CD8-positive, alpha-beta memory T cell (primary cell): Measurements from ENCODE around the gene ARMC12. TPM values are rescaled to one million over a fixed set of nuclear protein-coding genes. Genes with fewer than 3 reads are reported as not detected.

ENCODE experiments used
- CTCF ChIA-PET: fragments of 350-600 bp; sonication (Branson Sonifier 250); formaldehyde crosslinking; loops from one replicate; lab custom pipeline; 2021; ENCODE audit warnings: antibody characterized with exemption; lab: Charles Lee
- POLR2A ChIA-PET: fragments of 350-600 bp; sonication (Branson Sonifier 250); formaldehyde crosslinking; loops from one replicate; lab custom pipeline; 2021; ENCODE audit warnings: antibody characterized with exemption; lab: Charles Lee
- DNase-seq, 5 donors: peaks; one replicate each; pipeline versions ENCODE4 v3.0.0 to v3.0.0-alpha.2; 2020 to 2022; ENCODE audit warnings: mixed read lengths in 1 of 5
- H3K27ac ChIP-seq: one replicate; pipeline ENCODE4 v1.7.0; 2013; ENCODE audit warnings: low read depth, mild to moderate bottlenecking, low read length, moderate library complexity
- H3K27me3 ChIP-seq: 2 replicates; pipeline ENCODE4 v1.7.0; 2013; ENCODE audit warnings: low read length, mild to moderate bottlenecking; ENCODE audit not compliant: insufficient read depth, poor library complexity, severe bottlenecking
- H3K36me3 ChIP-seq: 2 replicates; pipeline ENCODE4 v1.7.0; 2013; ENCODE audit warnings: mild to moderate bottlenecking, low read length, moderate library complexity; ENCODE audit not compliant: insufficient read depth
- H3K4me1 ChIP-seq: 2 replicates; pipeline ENCODE4 v1.7.0; 2013; ENCODE audit warnings: mild to moderate bottlenecking, low read length, moderate library complexity; ENCODE audit not compliant: insufficient read depth
- H3K4me3 ChIP-seq: 2 replicates; pipeline ENCODE4 v1.7.0; 2013; ENCODE audit warnings: mild to moderate bottlenecking, low read length
- H3K9me3 ChIP-seq: 2 replicates; pipeline ENCODE4 v1.7.0; 2013; ENCODE audit warnings: mild to moderate bottlenecking, low read length
- H3K27ac Mint-ChIP-seq, 8 donors: one replicate each; pipeline ENCODE4 v1.8.0; 2020 to 2021; ENCODE audit warnings: mixed read lengths in 8 of 8, mild to moderate bottlenecking in 6 of 8, inconsistent platforms in 3 of 8, moderate library complexity in 3 of 8
- H3K27me3 Mint-ChIP-seq, 2 donors: one replicate each; pipeline ENCODE4 v1.8.0; 2020 to 2021; ENCODE audit warnings: mixed read lengths in 2 of 2, mild to moderate bottlenecking in 1 of 2, moderate library complexity in 1 of 2
- H3K36me3 Mint-ChIP-seq, 3 donors: one replicate each; pipeline ENCODE4 v1.8.0; 2020 to 2021; ENCODE audit warnings: mixed read lengths in 3 of 3, inconsistent platforms in 1 of 3, mild to moderate bottlenecking in 1 of 3
- H3K4me1 Mint-ChIP-seq, 3 donors: one replicate each; pipeline ENCODE4 v1.8.0; 2020 to 2021; ENCODE audit warnings: mixed read lengths in 3 of 3, inconsistent platforms in 1 of 3, mild to moderate bottlenecking in 1 of 3
- H3K4me3 Mint-ChIP-seq, 7 donors: one replicate each; pipeline ENCODE4 v1.8.0; 2020 to 2021; ENCODE audit warnings: mixed read lengths in 7 of 7, mild to moderate bottlenecking in 6 of 7, moderate library complexity in 4 of 7, inconsistent platforms in 2 of 7
- H3K9me3 Mint-ChIP-seq, 5 donors: one replicate each; pipeline ENCODE4 v1.8.0; 2020 to 2022; ENCODE audit warnings: mixed read lengths in 5 of 5, mild to moderate bottlenecking in 3 of 5, moderate library complexity in 2 of 5, inconsistent platforms in 1 of 5
- polyA plus RNA-seq: library from polyadenylated mRNA; unstranded; fragments of 300-500 nt; fragmentation: Illumina TruSeq; gene quantifications from one replicate; pipeline ENCODE4 v1.2.3, GENCODE V29; 2021
- total RNA-seq, 2 experiments: library from RNA; stranded (reverse); gene quantifications; one replicate each; pipeline ENCODE4 v1.2.3, GENCODE V29; 2021

Gene ARMC12
- total and polyA plus RNA-seq, 3 experiments from 2014 or later = 0.26 to 0.38 (median 0.37) TPM

DNA sequence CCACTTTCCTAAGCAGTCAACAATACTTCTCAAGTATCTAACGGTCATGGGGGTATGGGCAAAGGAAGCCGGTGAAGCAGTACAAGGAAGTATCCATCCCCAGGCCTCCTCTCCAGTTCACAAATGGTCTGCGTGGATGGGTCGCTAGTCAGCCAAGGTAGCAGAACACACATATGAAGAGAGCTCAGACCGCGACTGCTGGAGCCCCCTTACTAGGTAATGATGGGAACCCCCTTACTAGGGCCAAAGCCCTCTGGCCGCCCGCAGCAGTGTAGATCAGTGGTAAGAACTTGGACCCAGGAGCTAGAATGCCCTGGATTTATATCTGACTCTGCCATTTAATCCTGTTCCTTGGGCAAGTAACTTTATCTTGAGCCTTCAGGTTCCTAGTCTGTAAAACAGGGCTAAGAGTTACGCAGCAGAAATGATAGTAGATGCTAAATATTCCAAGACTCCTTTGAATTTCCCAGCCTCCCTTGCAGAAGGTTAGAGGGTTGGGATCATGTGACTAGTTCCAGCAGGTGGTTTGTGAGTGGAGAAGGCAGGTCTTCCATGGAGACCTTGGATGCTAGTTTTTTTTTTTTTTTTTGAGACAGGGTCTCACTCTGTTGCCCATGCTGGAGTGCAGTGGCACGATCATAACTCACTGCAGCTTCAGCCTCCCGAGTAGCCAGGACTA is 37.4 kb downstream of the ARMC12 start:
- POLR2A ChIA-PET = no interaction called here
- H3K27me3 ChIP-seq = peaks cover 14% of the 10 kb centered on the region
- no peaks in the 10 kb centered on the region for H3K4me1 ChIP-seq
- peak overlapping the region in 1 of 7 donors; percentile 32 for H3K4me3 Mint-ChIP-seq
- no peaks in the 10 kb centered on the region for H3K9me3 Mint-ChIP-seq
- no peak for DNase-seq
- H3K36me3 Mint-ChIP-seq = peaks cover 0 to 6% (median 2%) of the 10 kb centered on the region in 3 donors
- H3K9me3 ChIP-seq = no peaks in the 10 kb centered on the region
- H3K27ac ChIP-seq = no peak overlapping the region
- peaks cover 6 to 12% (median 10%) of the 10 kb centered on the region in 3 donors for H3K4me1 Mint-ChIP-seq
- H3K4me3 ChIP-seq = no peak overlapping the region
- CTCF ChIA-PET = no interaction called here
- H3K27ac Mint-ChIP-seq = no peak overlapping the region
- peaks cover 20 to 40% of the 10 kb centered on the region in 2 donors for H3K27me3 Mint-ChIP-seq
- no peaks in the 10 kb centered on the region for H3K36me3 ChIP-seq

GRCh38 chr6:35775031-35775430 is 38.2 kb downstream of the ARMC12 start:
- H3K27ac Mint-ChIP-seq = peak overlapping the region in 1 of 8 donors; percentile 37
- CTCF ChIA-PET = no interaction called here
- no peaks in the 10 kb centered on the region for H3K9me3 Mint-ChIP-seq

DNA sequence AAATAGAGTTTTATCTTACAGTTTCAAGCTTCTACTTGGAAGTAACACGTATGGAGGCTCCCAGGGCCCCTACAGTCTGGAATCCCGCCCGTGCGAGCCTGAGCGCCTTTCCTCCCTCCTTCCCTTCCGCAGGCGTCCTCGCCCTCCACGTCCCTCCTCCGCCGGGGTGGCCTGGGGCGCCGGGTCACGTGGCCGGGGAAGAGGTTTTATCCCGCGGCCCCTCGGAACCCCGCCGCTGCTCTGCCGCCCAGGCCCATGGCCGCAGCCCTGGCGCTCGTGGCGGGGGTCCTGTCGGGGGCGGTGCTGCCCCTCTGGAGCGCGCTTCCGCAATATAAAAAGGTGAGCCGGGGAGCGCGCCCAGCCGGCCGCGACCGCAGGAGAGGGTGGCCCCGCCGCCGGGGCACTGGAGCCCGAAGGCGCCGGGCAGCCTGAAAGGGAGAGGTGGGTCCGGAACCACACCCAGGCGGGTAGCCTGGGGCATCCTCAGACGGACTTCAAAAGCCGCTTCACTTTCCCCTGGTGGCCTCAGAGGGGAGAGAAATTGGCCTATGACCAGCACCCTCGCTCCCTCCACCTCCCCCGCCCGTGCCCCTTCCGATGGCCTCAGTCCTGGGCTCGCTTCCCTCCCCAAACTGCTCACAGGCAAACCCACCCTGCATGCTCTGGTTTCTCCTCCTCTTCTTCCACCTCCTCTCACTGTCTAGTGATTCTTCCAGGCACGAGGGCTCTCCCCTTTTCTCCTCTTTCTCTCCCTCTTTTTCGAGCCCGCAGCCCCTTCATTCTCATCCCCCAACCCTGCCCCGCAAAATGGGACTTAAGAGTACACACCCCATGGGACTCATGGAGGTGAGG is 39.8 kb downstream of the ARMC12 start, which contains the start of gene CLPSL2:
CLPSL2 (plus strand) TSS at position 235 of the 852 bp plus-strand sequence; CDS start at position 256, 21 bp downstream.
- Mint-ChIP-seq H3K4me1 (peaks cover 6 to 12% (median 10%) of the 10 kb centered on the region in 3 donors), H3K27me3 (peaks cover 26 to 57% of the 10 kb centered on the region in 2 donors), H3K27ac (peak within 1 kb of the TSS in 1 of 8 donors; percentile 56), H3K36me3 (peaks cover 0 to 6% (median 2%) of the 10 kb centered on the region in 3 donors), H3K4me3 (peak within 1 kb of the TSS; percentile 27 to 77 (median 60)), H3K9me3 (no peaks in the 10 kb centered on the region)
- CTCF ChIA-PET = no interaction called here
- Histone ChIP-seq H3K27me3 (peaks cover 14% of the 10 kb centered on the region), H3K4me1 (no peaks in the 10 kb centered on the region), H3K36me3 (no peaks in the 10 kb centered on the region), H3K27ac (no peak within 1 kb of the TSS), H3K4me3 (peak within 1 kb of the TSS; percentile 22), H3K9me3 (no peaks in the 10 kb centered on the region)
- POLR2A ChIA-PET = no interaction called here
- DNase-seq = no peak

More at GRCh38 chr6:35775031-35775430, 38.2 kb downstream of the ARMC12 start:
- Histone ChIP-seq H3K27ac (no peak overlapping the region), H3K9me3 (no peaks in the 10 kb centered on the region), H3K36me3 (no peaks in the 10 kb centered on the region), H3K4me1 (no peaks in the 10 kb centered on the region), H3K27me3 (peaks cover 14% of the 10 kb centered on the region), H3K4me3 (no peak overlapping the region)
- peaks cover 6 to 12% (median 10%) of the 10 kb centered on the region in 3 donors for H3K4me1 Mint-ChIP-seq
- DNase-seq = no peak
- H3K27me3 Mint-ChIP-seq = peaks cover 25 to 47% of the 10 kb centered on the region in 2 donors
- no peak overlapping the region for H3K4me3 Mint-ChIP-seq
- POLR2A ChIA-PET = no interaction called here
- peaks cover 0 to 6% (median 2%) of the 10 kb centered on the region in 3 donors for H3K36me3 Mint-ChIP-seq

DNA sequence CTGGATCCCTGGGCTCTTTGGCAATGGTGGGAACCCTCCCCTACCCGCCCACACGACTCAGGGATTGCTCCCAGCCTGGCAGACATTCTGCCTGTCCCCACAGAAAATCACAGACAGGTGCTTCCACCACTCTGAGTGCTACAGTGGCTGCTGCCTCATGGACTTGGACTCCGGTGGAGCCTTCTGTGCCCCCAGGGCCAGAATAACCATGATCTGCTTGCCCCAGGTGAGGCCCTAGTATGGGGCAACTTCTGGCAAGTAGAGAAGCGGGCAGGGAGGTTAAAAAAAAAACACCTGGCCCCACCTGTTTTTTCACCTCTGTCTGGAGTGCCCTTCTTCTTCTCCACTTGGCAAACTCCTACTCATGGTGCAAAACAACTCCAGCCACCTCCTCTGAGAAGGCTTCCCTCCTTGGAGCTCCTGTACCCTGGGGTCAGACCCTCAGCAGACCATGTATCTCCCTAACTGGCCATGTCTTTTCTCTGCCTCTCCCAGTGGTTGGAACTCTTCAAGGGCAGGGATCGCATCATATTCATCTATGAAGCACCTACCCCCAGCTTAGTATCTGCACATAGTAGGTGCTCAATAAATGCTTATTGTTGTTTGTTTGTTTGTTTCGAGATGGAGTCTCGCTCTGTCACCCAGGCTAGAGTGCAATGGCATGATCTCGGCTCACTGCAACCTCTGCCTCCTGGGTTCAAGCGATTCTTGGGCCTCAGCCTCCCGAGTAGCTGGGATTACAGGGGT is 40.7 kb downstream of the ARMC12 start:
- Mint-ChIP-seq H3K4me1 (peaks cover 6 to 12% (median 10%) of the 10 kb centered on the region in 3 donors), H3K4me3 (peak overlapping the region in 5 of 7 donors; percentile 38 to 69 (median 57)), H3K27me3 (peaks cover 27 to 52% of the 10 kb centered on the region in 2 donors), H3K9me3 (no peaks in the 10 kb centered on the region), H3K36me3 (peaks cover 0 to 6% (median 2%) of the 10 kb centered on the region in 3 donors), H3K27ac (peak overlapping the region in 1 of 8 donors; percentile 29)
- Histone ChIP-seq H3K9me3 (no peaks in the 10 kb centered on the region), H3K27me3 (peaks cover 14% of the 10 kb centered on the region), H3K4me1 (no peaks in the 10 kb centered on the region), H3K36me3 (no peaks in the 10 kb centered on the region), H3K27ac (no peak overlapping the region), H3K4me3 (no peak overlapping the region)
- POLR2A ChIA-PET = no interaction called here
- CTCF ChIA-PET = no interaction called here
- no peak for DNase-seq

GRCh38 chr6:35778437-35778836 is 41.6 kb downstream of the ARMC12 start:
- CTCF ChIA-PET = no interaction called here
- POLR2A ChIA-PET = no interaction called here
- no peaks in the 10 kb centered on the region for H3K36me3 ChIP-seq
- H3K36me3 Mint-ChIP-seq = peaks cover 0 to 6% (median 2%) of the 10 kb centered on the region in 3 donors
- no peak overlapping the region for H3K4me3 ChIP-seq
- H3K4me3 Mint-ChIP-seq = peak overlapping the region in 1 of 7 donors; percentile 10
- no peak for DNase-seq
- H3K9me3 Mint-ChIP-seq = no peaks in the 10 kb centered on the region
- peaks cover 14% of the 10 kb centered on the region for H3K27me3 ChIP-seq
- no peaks in the 10 kb centered on the region for H3K4me1 ChIP-seq
- no peak overlapping the region for H3K27ac Mint-ChIP-seq
- peaks cover 27 to 57% of the 10 kb centered on the region in 2 donors for H3K27me3 Mint-ChIP-seq
- no peak overlapping the region for H3K27ac ChIP-seq
- H3K9me3 ChIP-seq = no peaks in the 10 kb centered on the region
- peaks cover 6 to 12% (median 10%) of the 10 kb centered on the region in 3 donors for H3K4me1 Mint-ChIP-seq

GRCh38 chr6:35780719-35781118 is 43.9 kb downstream of the ARMC12 start, which contains the start of gene CLPSL1:
Gene CLPSL1, plus strand, starts transcription at chr6:35781019. Its CDS starts 92 bp downstream, at chr6:35781111.
- H3K27me3 Mint-ChIP-seq = peaks cover 34 to 58% of the 10 kb centered on the region in 2 donors
- no peak within 1 kb of the TSS for H3K4me3 Mint-ChIP-seq
- ChIA-PET CTCF (no interaction called here), POLR2A (no interaction called here)
- Histone ChIP-seq H3K4me3 (no peak within 1 kb of the TSS), H3K9me3 (no peaks in the 10 kb centered on the region), H3K27me3 (peaks cover 8% of the 10 kb centered on the region), H3K27ac (no peak within 1 kb of the TSS), H3K36me3 (no peaks in the 10 kb centered on the region), H3K4me1 (no peaks in the 10 kb centered on the region)
- no peak for DNase-seq
- peaks cover 6 to 10% (median 10%) of the 10 kb centered on the region in 3 donors for H3K4me1 Mint-ChIP-seq
- H3K9me3 Mint-ChIP-seq = no peaks in the 10 kb centered on the region
- peak within 1 kb of the TSS in 1 of 8 donors; percentile 44 for H3K27ac Mint-ChIP-seq
- H3K36me3 Mint-ChIP-seq = peaks cover 0 to 4% (median 2%) of the 10 kb centered on the region in 3 donors

DNA sequence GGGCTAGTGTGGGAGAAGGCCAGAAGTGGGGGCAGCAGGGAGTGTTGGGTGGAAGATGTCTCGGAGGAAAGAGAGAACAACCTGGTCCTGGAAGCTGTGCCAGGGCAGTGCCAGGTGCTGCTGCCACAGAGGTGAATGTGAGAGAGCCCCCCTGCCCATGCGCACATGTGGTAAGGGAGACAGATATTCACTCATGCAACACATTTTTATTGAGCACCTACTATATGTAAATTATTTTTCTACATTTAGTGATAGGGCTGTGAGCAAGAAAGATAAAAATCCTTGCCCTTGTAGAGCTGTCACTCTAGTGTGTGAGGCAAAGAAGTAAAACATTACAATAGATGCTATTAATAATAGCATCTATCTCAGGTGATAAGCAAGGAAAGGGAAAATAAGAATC is 44.5 kb downstream of the ARMC12 start:
- no peaks in the 10 kb centered on the region for H3K9me3 ChIP-seq
- peaks cover 31 to 58% of the 10 kb centered on the region in 2 donors for H3K27me3 Mint-ChIP-seq
- H3K27ac Mint-ChIP-seq = no peak overlapping the region
- H3K27me3 ChIP-seq = peaks cover 6% of the 10 kb centered on the region
- H3K9me3 Mint-ChIP-seq = no peaks in the 10 kb centered on the region
- no peak for DNase-seq
- H3K4me1 ChIP-seq = no peaks in the 10 kb centered on the region
- H3K27ac ChIP-seq = no peak overlapping the region
- H3K36me3 Mint-ChIP-seq = peaks cover 0 to 3% (median 2%) of the 10 kb centered on the region in 3 donors
- no peaks in the 10 kb centered on the region for H3K36me3 ChIP-seq
- ChIA-PET POLR2A (interaction anchor here (0.7 kb wide), 1 partner anchor 72 kb away, joined by 7 read pairs; no protein-coding TSS in a partner anchor), CTCF (no interaction called here)
- no peak overlapping the region for H3K4me3 ChIP-seq
- H3K4me1 Mint-ChIP-seq = peaks cover 6 to 10% (median 9%) of the 10 kb centered on the region in 3 donors
- no peak overlapping the region for H3K4me3 Mint-ChIP-seq
